Ecto neural progenitor cell (in vitro differentiated cells): Measurements from ENCODE around the gene ANKRD36B.
"Not testable (repeated sequence)": the region's sequence is repeated elsewhere in the genome, so short reads cannot be mapped to it uniquely, and the experiment has no call there.

Experiments
- DNase-seq: peaks from one replicate; pipeline ENCODE4 v3.0.0-alpha.2; 2018; ENCODE audit warnings: low spot score

ANKRD36B gene

DNA sequence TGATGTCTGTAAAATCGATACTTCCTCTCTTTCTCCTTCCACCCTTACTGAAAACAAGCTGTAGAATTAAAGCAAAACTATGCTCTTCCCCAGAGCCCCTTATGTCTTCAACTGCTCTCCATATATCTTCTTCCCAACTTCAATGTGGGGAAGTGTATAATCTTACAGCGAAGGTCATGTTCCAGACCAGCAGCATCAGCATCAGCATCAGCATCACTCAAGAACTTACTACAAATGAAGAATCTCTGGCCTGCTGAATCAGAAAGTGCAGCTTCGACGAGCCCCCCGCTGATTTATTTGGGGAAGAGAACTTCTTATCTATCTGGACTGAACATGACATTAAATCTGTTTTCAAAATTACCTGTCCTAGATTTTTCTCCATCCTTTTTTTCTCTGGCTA is 40.6 kb downstream of the ANKRD36B start:
- DNase-seq, result not testable (repeated sequence)

GRCh38 chr2:97548536-97548935 is 41.1 kb downstream of the ANKRD36B start:
- DNase-seq, result not testable (repeated sequence)

- no peak for DNase-seq
Observed at GRCh38 chr2:97546711-97547110, 43.0 kb downstream of the ANKRD36B start.

- not testable (repeated sequence) for DNase-seq
Observed at GRCh38 chr2:97544911-97545310, 44.8 kb downstream of the ANKRD36B start.

DNA sequence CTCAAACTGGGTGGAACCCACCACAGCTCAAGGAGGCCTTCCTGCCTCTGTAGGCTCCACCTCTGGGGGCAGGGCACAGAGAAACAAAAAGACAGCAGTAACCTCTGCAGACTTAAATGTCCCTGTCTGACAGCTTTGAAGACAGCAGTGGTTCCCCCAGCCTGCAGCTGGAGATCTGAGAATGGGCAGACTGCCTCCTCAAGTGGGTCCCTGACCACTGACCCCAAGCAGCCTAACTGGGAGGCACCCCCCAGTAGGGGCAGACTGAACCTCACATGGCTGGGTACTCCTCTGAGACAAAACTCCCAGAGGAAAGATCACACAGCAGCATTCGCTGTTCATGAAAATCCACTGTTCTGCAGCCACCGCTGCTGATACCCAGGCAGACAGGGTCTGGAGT is 63.8 kb downstream of the ANKRD36B start:
- DNase-seq, result not testable (repeated sequence)

DNA sequence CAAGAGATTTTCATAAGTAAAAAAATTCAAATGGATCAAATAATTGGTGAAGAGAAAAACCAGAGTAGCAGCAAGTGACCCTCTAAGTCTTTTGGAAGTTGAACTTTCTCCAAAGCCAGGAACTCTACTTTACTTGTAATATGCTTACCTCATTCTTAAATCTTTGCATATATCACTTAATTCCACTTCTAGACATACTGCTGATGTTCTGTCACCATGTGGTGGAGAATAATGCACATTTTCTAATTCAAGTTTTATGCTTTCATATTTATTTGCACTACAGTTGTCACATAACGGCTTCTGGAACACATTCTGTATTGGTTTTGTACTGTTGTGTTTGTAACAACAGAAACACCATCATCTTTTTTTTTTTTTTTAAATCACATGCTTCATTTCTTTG is 65.9 kb downstream of the ANKRD36B start:
- DNase-seq, result not testable (repeated sequence)

GRCh38 chr2:97522916-97523555 is 66.6 kb downstream of the ANKRD36B start:
- not testable (repeated sequence) for DNase-seq

DNA sequence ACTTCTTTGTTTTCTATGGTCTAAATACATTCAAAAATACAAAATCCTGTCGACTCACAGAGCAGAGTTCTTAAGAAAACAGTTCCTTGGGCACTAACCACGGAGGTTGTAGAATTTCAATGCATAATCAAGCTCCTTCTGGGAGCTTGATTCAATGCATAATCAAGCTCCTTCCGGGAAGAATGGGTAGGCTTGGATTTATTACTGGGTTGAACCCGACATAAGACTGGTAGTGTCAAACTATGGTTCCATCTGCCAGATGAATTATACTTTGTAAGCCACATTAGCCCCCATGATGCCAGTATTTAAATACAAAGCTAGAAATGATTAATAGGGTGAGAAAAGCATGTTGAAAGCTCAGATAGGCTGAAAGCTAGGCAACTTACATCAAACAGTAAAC is 94.0 kb downstream of the ANKRD36B start:
- DNase-seq, result not testable (repeated sequence)

GRCh38 chr2:97490141-97490540 is 99.5 kb downstream of the ANKRD36B start:
- DNase-seq, result peak; percentile 41
